CD8-positive, alpha-beta memory T cell (primary cell): ENCODE data around the gene CRB3. TPM values are rescaled to one million over a fixed set of nuclear protein-coding genes. Genes with fewer than 3 reads are reported as not detected.

Experiments
- CTCF ChIA-PET: fragments of 350-600 bp; sonication (Branson Sonifier 250); formaldehyde crosslinking; loops from one replicate; lab custom pipeline; 2021; ENCODE audit warnings: antibody characterized with exemption; lab: Charles Lee
- POLR2A ChIA-PET: fragments of 350-600 bp; sonication (Branson Sonifier 250); formaldehyde crosslinking; loops from one replicate; lab custom pipeline; 2021; ENCODE audit warnings: antibody characterized with exemption; lab: Charles Lee
- DNase-seq, 5 donors: peaks; one replicate each; pipeline versions ENCODE4 v3.0.0 to v3.0.0-alpha.2; 2020 to 2022; ENCODE audit warnings: mixed read lengths in 1 of 5
- H3K27ac ChIP-seq: one replicate; pipeline ENCODE4 v1.7.0; 2013; ENCODE audit warnings: low read depth, mild to moderate bottlenecking, low read length, moderate library complexity
- H3K27me3 ChIP-seq: 2 replicates; pipeline ENCODE4 v1.7.0; 2013; ENCODE audit warnings: low read length, mild to moderate bottlenecking; ENCODE audit not compliant: insufficient read depth, poor library complexity, severe bottlenecking
- H3K36me3 ChIP-seq: 2 replicates; pipeline ENCODE4 v1.7.0; 2013; ENCODE audit warnings: mild to moderate bottlenecking, low read length, moderate library complexity; ENCODE audit not compliant: insufficient read depth
- H3K4me1 ChIP-seq: 2 replicates; pipeline ENCODE4 v1.7.0; 2013; ENCODE audit warnings: mild to moderate bottlenecking, low read length, moderate library complexity; ENCODE audit not compliant: insufficient read depth
- H3K4me3 ChIP-seq: 2 replicates; pipeline ENCODE4 v1.7.0; 2013; ENCODE audit warnings: mild to moderate bottlenecking, low read length
- H3K9me3 ChIP-seq: 2 replicates; pipeline ENCODE4 v1.7.0; 2013; ENCODE audit warnings: mild to moderate bottlenecking, low read length
- H3K27ac Mint-ChIP-seq, 8 donors: one replicate each; pipeline ENCODE4 v1.8.0; 2020 to 2021; ENCODE audit warnings: mixed read lengths in 8 of 8, mild to moderate bottlenecking in 6 of 8, inconsistent platforms in 3 of 8, moderate library complexity in 3 of 8
- H3K27me3 Mint-ChIP-seq, 2 donors: one replicate each; pipeline ENCODE4 v1.8.0; 2020 to 2021; ENCODE audit warnings: mixed read lengths in 2 of 2, mild to moderate bottlenecking in 1 of 2, moderate library complexity in 1 of 2
- H3K36me3 Mint-ChIP-seq, 3 donors: one replicate each; pipeline ENCODE4 v1.8.0; 2020 to 2021; ENCODE audit warnings: mixed read lengths in 3 of 3, inconsistent platforms in 1 of 3, mild to moderate bottlenecking in 1 of 3
- H3K4me1 Mint-ChIP-seq, 3 donors: one replicate each; pipeline ENCODE4 v1.8.0; 2020 to 2021; ENCODE audit warnings: mixed read lengths in 3 of 3, inconsistent platforms in 1 of 3, mild to moderate bottlenecking in 1 of 3
- H3K4me3 Mint-ChIP-seq, 7 donors: one replicate each; pipeline ENCODE4 v1.8.0; 2020 to 2021; ENCODE audit warnings: mixed read lengths in 7 of 7, mild to moderate bottlenecking in 6 of 7, moderate library complexity in 4 of 7, inconsistent platforms in 2 of 7
- H3K9me3 Mint-ChIP-seq, 5 donors: one replicate each; pipeline ENCODE4 v1.8.0; 2020 to 2022; ENCODE audit warnings: mixed read lengths in 5 of 5, mild to moderate bottlenecking in 3 of 5, moderate library complexity in 2 of 5, inconsistent platforms in 1 of 5
- polyA plus RNA-seq: library from polyadenylated mRNA; unstranded; fragments of 300-500 nt; fragmentation: Illumina TruSeq; gene quantifications from one replicate; pipeline ENCODE4 v1.2.3, GENCODE V29; 2021
- total RNA-seq, 2 experiments: library from RNA; stranded (reverse); gene quantifications; one replicate each; pipeline ENCODE4 v1.2.3, GENCODE V29; 2021

Gene CRB3
- total and polyA plus RNA-seq, 3 experiments from 2014 or later, result 0.88 to 4.1 (median 1.8) TPM

DNA sequence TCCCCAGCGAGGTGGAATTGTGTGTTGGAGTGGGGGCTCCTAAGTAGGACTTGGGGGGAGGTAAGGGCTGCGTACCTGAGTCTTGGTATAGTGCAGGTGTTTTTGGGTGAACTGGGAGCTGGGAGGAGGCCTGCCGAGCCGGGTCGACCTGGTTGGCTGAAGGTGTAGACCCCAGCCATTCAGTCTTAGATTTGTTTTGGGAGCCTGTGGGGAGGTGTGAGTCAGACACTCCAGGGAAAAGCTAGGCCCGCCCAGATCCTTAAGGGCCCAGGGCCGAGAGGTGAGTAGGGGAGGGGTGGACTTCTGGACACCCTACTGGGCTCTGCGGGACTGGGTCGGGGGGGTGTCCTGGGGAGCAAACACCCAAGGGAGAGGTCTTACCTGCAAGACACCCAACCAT is 935 bp downstream of the CRB3 start:
- Histone ChIP-seq H3K4me1 (peaks cover 12% of the 10 kb centered on the region), H3K36me3 (no peaks in the 10 kb centered on the region), H3K27ac (no peak overlapping the region), H3K9me3 (no peaks in the 10 kb centered on the region), H3K27me3 (no peaks in the 10 kb centered on the region), H3K4me3 (no peak overlapping the region)
- ChIA-PET CTCF (no interaction called here), POLR2A (no interaction called here)
- Mint-ChIP-seq H3K27ac (peak overlapping the region in 4 of 8 donors; percentile 42 to 91 (median 58)), H3K4me3 (peak overlapping the region in 6 of 7 donors; percentile 11 to 50 (median 35)), H3K36me3 (peaks cover 0 to 32% (median under 1%) of the 10 kb centered on the region in 3 donors), H3K9me3 (no peaks in the 10 kb centered on the region), H3K27me3 (no peaks in the 10 kb centered on the region), H3K4me1 (peaks cover 12 to 23% (median 17%) of the 10 kb centered on the region in 3 donors)
- no peak for DNase-seq

- peak overlapping the region in 1 of 7 donors; percentile 11 for H3K4me3 Mint-ChIP-seq
- H3K27ac ChIP-seq, result no peak overlapping the region
- peak overlapping the region in 2 of 8 donors; percentile 42 to 56 for H3K27ac Mint-ChIP-seq
- H3K9me3 ChIP-seq, result no peaks in the 10 kb centered on the region
- CTCF ChIA-PET, result no interaction called here
- H3K27me3 ChIP-seq, result no peaks in the 10 kb centered on the region
- no peaks in the 10 kb centered on the region for H3K9me3 Mint-ChIP-seq
- H3K27me3 Mint-ChIP-seq, result no peaks in the 10 kb centered on the region
- peaks cover 0 to 34% (median 0%) of the 10 kb centered on the region in 3 donors for H3K36me3 Mint-ChIP-seq
- POLR2A ChIA-PET, result no interaction called here
- H3K4me1 Mint-ChIP-seq, result peaks cover 8 to 18% (median 11%) of the 10 kb centered on the region in 3 donors
- H3K4me3 ChIP-seq, result no peak overlapping the region
- DNase-seq, result no peak
- H3K4me1 ChIP-seq, result peaks cover 12% of the 10 kb centered on the region
- no peaks in the 10 kb centered on the region for H3K36me3 ChIP-seq
Measured at GRCh38 chr19:6465663-6466062, 1.6 kb downstream of the CRB3 start.

DNA sequence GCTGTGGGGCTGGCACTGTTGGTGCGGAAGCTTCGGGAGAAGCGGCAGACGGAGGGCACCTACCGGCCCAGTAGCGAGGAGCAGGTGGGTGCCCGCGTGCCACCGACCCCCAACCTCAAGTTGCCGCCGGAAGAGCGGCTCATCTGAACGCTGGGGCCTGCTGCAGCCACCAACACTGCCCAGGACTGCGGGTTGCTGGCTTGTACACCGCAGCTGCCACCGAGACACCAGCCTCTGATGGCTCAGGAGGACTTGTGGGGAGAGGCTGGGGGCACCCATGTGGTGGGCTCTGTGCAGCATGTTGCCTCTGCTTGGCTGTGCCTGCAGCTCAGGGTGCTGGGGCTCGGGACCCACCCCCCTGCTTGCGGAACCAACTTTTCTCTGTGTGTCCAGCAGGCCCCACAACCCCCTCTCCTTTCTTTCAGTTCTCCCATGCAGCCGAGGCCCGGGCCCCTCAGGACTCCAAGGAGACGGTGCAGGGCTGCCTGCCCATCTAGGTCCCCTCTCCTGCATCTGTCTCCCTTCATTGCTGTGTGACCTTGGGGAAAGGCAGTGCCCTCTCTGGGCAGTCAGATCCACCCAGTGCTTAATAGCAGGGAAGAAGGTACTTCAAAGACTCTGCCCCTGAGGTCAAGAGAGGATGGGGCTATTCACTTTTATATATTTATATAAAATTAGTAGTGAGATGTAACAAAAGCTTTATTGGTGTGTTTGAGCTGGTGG is 2.6 kb downstream of the CRB3 start:
- Histone ChIP-seq H3K36me3 (no peaks in the 10 kb centered on the region), H3K9me3 (no peaks in the 10 kb centered on the region), H3K4me3 (no peak overlapping the region), H3K27ac (no peak overlapping the region), H3K4me1 (peaks cover 12% of the 10 kb centered on the region), H3K27me3 (no peaks in the 10 kb centered on the region)
- H3K4me1 Mint-ChIP-seq, result peaks cover 8 to 17% (median 10%) of the 10 kb centered on the region in 3 donors
- no peaks in the 10 kb centered on the region for H3K27me3 Mint-ChIP-seq
- CTCF ChIA-PET, result no interaction called here
- no peak for DNase-seq
- no peak overlapping the region for H3K4me3 Mint-ChIP-seq
- H3K9me3 Mint-ChIP-seq, result no peaks in the 10 kb centered on the region
- peaks cover 0 to 42% (median 0%) of the 10 kb centered on the region in 3 donors for H3K36me3 Mint-ChIP-seq
- POLR2A ChIA-PET, result no interaction called here
- H3K27ac Mint-ChIP-seq, result peak overlapping the region in 2 of 8 donors; percentile 66 to 90

GRCh38 chr19:6467384-6467783 is 3.3 kb downstream of the CRB3 start:
- H3K36me3 Mint-ChIP-seq, result peaks cover 0 to 44% (median 0%) of the 10 kb centered on the region in 3 donors
- H3K9me3 Mint-ChIP-seq, result no peaks in the 10 kb centered on the region
- CTCF ChIA-PET, result interaction anchor here (1.2 kb wide), 1 partner anchor 37 kb away, joined by 5 read pairs; no protein-coding TSS in a partner anchor
- Histone ChIP-seq H3K4me1 (peaks cover 12% of the 10 kb centered on the region), H3K4me3 (no peak overlapping the region), H3K27ac (no peak overlapping the region), H3K27me3 (no peaks in the 10 kb centered on the region), H3K9me3 (no peaks in the 10 kb centered on the region), H3K36me3 (no peaks in the 10 kb centered on the region)
- no peak overlapping the region for H3K4me3 Mint-ChIP-seq
- peak overlapping the region in 4 of 8 donors; percentile 19 to 90 (median 66) for H3K27ac Mint-ChIP-seq
- peaks cover 5 to 17% (median 8%) of the 10 kb centered on the region in 3 donors for H3K4me1 Mint-ChIP-seq
- POLR2A ChIA-PET, result no interaction called here
- H3K27me3 Mint-ChIP-seq, result no peaks in the 10 kb centered on the region
- DNase-seq, result no peak

GRCh38 chr19:6470173-6470572 is 6.1 kb downstream of the CRB3 start:
- Mint-ChIP-seq H3K27me3 (no peaks in the 10 kb centered on the region), H3K9me3 (no peaks in the 10 kb centered on the region), H3K27ac (peak overlapping the region in 1 of 8 donors; percentile 40), H3K4me3 (no peak overlapping the region), H3K36me3 (peaks cover 0 to 65% (median 0%) of the 10 kb centered on the region in 3 donors), H3K4me1 (peaks cover 0 to 5% (median 1%) of the 10 kb centered on the region in 3 donors)
- ChIA-PET POLR2A (interaction anchor here (0.6 kb wide), 1 partner anchor 23 kb away, joined by 4 read pairs; no protein-coding TSS in a partner anchor), CTCF (interaction anchor here (1.2 to 1.4 kb wide), 2 partner anchors 11 to 47 kb away, joined by 3 to 4 read pairs; partner anchors contain the start of gene DENND1C)
- Histone ChIP-seq H3K36me3 (peaks cover 6% of the 10 kb centered on the region), H3K27me3 (no peaks in the 10 kb centered on the region), H3K4me1 (no peaks in the 10 kb centered on the region), H3K4me3 (no peak overlapping the region), H3K9me3 (no peaks in the 10 kb centered on the region), H3K27ac (no peak overlapping the region)
- no peak for DNase-seq

DNA sequence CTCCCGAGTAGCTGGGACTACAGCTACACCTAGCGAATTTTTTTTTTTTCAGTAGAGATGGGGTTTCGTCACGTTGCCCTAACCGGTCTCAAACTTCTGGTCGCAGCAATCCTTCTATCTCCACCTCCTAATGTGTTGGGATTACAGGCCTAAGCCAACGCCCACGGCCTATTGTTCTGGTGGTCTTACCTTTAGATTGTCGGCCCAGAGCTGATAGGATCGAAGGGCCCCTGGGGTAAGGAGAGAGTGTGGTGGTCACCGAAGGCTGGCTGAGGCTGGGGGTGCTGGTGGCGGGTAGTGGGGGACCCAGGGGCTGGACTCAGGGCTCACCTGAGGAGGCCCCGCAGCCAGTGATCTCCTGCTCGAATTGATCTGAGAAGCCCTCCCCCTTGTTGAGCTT is 7.0 kb downstream of the CRB3 start:
- ChIA-PET POLR2A (interaction anchor here (0.6 to 1.2 kb wide), 2 partner anchors 10 to 23 kb away, joined by 4 read pairs; partner anchors contain the start of gene DENND1C), CTCF (interaction anchor here (0.6 to 1.4 kb wide), 2 partner anchors 10 to 46 kb away, joined by 3 read pairs; no protein-coding TSS in a partner anchor)
- Histone ChIP-seq H3K27me3 (no peaks in the 10 kb centered on the region), H3K4me1 (no peaks in the 10 kb centered on the region), H3K9me3 (no peaks in the 10 kb centered on the region), H3K36me3 (peaks cover 15% of the 10 kb centered on the region), H3K4me3 (no peak overlapping the region), H3K27ac (no peak overlapping the region)
- H3K4me1 Mint-ChIP-seq, result no peaks in the 10 kb centered on the region
- peak overlapping the region in 1 of 8 donors; percentile 38 for H3K27ac Mint-ChIP-seq
- peaks cover 0 to 71% (median 0%) of the 10 kb centered on the region in 3 donors for H3K36me3 Mint-ChIP-seq
- no peaks in the 10 kb centered on the region for H3K27me3 Mint-ChIP-seq
- H3K4me3 Mint-ChIP-seq, result no peak overlapping the region
- DNase-seq, result no peak
- H3K9me3 Mint-ChIP-seq, result no peaks in the 10 kb centered on the region

- H3K4me1 Mint-ChIP-seq, result no peaks in the 10 kb centered on the region
- ChIA-PET CTCF (interaction anchor here (0.6 to 1.7 kb wide), 3 partner anchors 9 to 111 kb away, joined by 3 to 5 read pairs (median 3); partner anchors contain the start of genes CLPP and DENND1C), POLR2A (no interaction called here)
- H3K4me3 ChIP-seq, result no peak overlapping the region
- H3K4me3 Mint-ChIP-seq, result no peak overlapping the region
- H3K36me3 Mint-ChIP-seq, result peaks cover 0 to 68% (median 0%) of the 10 kb centered on the region in 3 donors
- no peaks in the 10 kb centered on the region for H3K9me3 ChIP-seq
- no peaks in the 10 kb centered on the region for H3K27me3 ChIP-seq
- H3K27ac ChIP-seq, result no peak overlapping the region
- DNase-seq, result no peak
- no peaks in the 10 kb centered on the region for H3K4me1 ChIP-seq
- peaks cover 25% of the 10 kb centered on the region for H3K36me3 ChIP-seq
- peak overlapping the region in 1 of 8 donors; percentile 15 for H3K27ac Mint-ChIP-seq
- H3K27me3 Mint-ChIP-seq, result no peaks in the 10 kb centered on the region
- no peaks in the 10 kb centered on the region for H3K9me3 Mint-ChIP-seq
Measured at GRCh38 chr19:6472713-6473112, 8.6 kb downstream of the CRB3 start.

- peaks cover 0 to 60% (median 0%) of the 10 kb centered on the region in 3 donors for H3K36me3 Mint-ChIP-seq
- Histone ChIP-seq H3K36me3 (peaks cover 25% of the 10 kb centered on the region), H3K27ac (no peak overlapping the region), H3K4me1 (peaks cover 3% of the 10 kb centered on the region), H3K27me3 (no peaks in the 10 kb centered on the region), H3K4me3 (no peak overlapping the region), H3K9me3 (no peaks in the 10 kb centered on the region)
- POLR2A ChIA-PET, result no interaction called here
- DNase-seq, result no peak
- no peak overlapping the region for H3K27ac Mint-ChIP-seq
- no peaks in the 10 kb centered on the region for H3K27me3 Mint-ChIP-seq
- CTCF ChIA-PET, result interaction anchor here (0.6 kb wide), 1 partner anchor 112 kb away, joined by 3 read pairs; the partner anchor contains the start of gene CLPP
- no peak overlapping the region for H3K4me3 Mint-ChIP-seq
- no peaks in the 10 kb centered on the region for H3K4me1 Mint-ChIP-seq
- H3K9me3 Mint-ChIP-seq, result no peaks in the 10 kb centered on the region
Measured at GRCh38 chr19:6473647-6474046, 9.6 kb downstream of the CRB3 start.
